Panc1 (cell line): Measurements from ENCODE around the gene PARD3. TPM values are rescaled to one million over a fixed set of nuclear protein-coding genes. Genes with fewer than 3 reads are reported as not detected.
"Not testable (repeated sequence)": the region's sequence is repeated elsewhere in the genome, so short reads cannot be mapped to it uniquely, and the experiment has no call there.

ENCODE experiments used
- ATAC-seq: fragments of 200-7000 bp; cut with Tn5 transposase; 2 replicates; pipeline ENCODE4 v1.9.1; 2020; ENCODE audit warnings: mild to moderate bottlenecking, moderate library complexity
- BruUV-seq: library from RNA; stranded (reverse); fragments of 400-500 nt; replicated peaks from 2 replicates; lab custom pipeline; 2021; lab: Mats Ljungman, UMichigan
- CTCF ChIA-PET: fragments of 300-600 bp; sonication (Branson Sonifier 250); formaldehyde crosslinking; loops from one replicate; lab custom pipeline; 2022; ENCODE audit warnings: antibody characterized with exemption; lab: Charles Lee
- POLR2A ChIA-PET: fragments of 300-600 bp; sonication (Branson Sonifier 250); formaldehyde crosslinking; loops from one replicate; lab custom pipeline; 2022; ENCODE audit warnings: antibody characterized with exemption; lab: Charles Lee
- DNase-seq: peaks from one replicate; pipeline ENCODE4 v3.0.0-alpha.2; 2010; ENCODE audit warnings: low read depth, low spot score
- H3K27ac ChIP-seq: 2 replicates; pipeline ENCODE4 v1.5.1; 2011; ENCODE audit warnings: mild to moderate bottlenecking, low read length, inconsistent platforms
- H3K27me3 ChIP-seq: fragments of 200-500 bp; sonication (Bioruptor generic); 2 replicates; pipeline ENCODE4 v1.6.0; 2014; ENCODE audit warnings: low read length, inconsistent platforms; ENCODE audit not compliant: control insufficient read depth, insufficient read depth
- H3K36me3 ChIP-seq: fragments of 200-500 bp; sonication (Bioruptor generic); 2 replicates; pipeline ENCODE4 v1.5.1; 2014; ENCODE audit warnings: inconsistent platforms, mild to moderate bottlenecking, low read length, moderate library complexity; ENCODE audit not compliant: control insufficient read depth, insufficient read depth
- H3K4me1 ChIP-seq: 2 replicates; pipeline ENCODE4 v1.5.1; 2011; ENCODE audit warnings: inconsistent platforms, mild to moderate bottlenecking, low read length, moderate library complexity; ENCODE audit not compliant: control insufficient read depth, insufficient read depth
- H3K4me3 ChIP-seq, 2 experiments: 2 replicates each; pipeline ENCODE4 v1.5.1; 2011 to 2012; ENCODE audit warnings: low read depth in 2 of 2, low read length in 2 of 2, mild to moderate bottlenecking in 2 of 2, inconsistent platforms in 1 of 2, moderate library complexity in 1 of 2
- H3K9me3 ChIP-seq: fragments of 200-500 bp; sonication (Bioruptor generic); 2 replicates; pipeline ENCODE4 v1.5.1; 2014; ENCODE audit warnings: low read depth, mild to moderate bottlenecking, inconsistent platforms, low read length, moderate library complexity; ENCODE audit not compliant: control insufficient read depth, insufficient read depth
- CTCF ChIP-seq: fragments of 450-650 bp; IDR thresholded peaks from 2 replicates; pipeline ENCODE4 v1.5.1; 2017; ENCODE audit warnings: mild to moderate bottlenecking
- POLR2AphosphoS5 ChIP-seq: IDR thresholded peaks from 2 replicates; pipeline ENCODE4 v1.6.1; 2012; ENCODE audit warnings: mild to moderate bottlenecking, low read depth, low read length, moderate library complexity
- REST ChIP-seq, 2 experiments: IDR thresholded peaks; 2 replicates each; pipeline ENCODE4 v1.6.1; 2011 to 2012; ENCODE audit warnings: low read depth in 2 of 2, control low read depth in 1 of 2, low read length in 1 of 2, mild to moderate bottlenecking in 1 of 2, moderate library complexity in 1 of 2; ENCODE audit not compliant: insufficient read depth in 1 of 2
- SIN3A ChIP-seq: IDR thresholded peaks from 2 replicates; pipeline ENCODE4 v1.6.1; 2012; ENCODE audit warnings: low read depth, mild to moderate bottlenecking, low read length, moderate library complexity, borderline replicate concordance; ENCODE audit not compliant: insufficient read depth
- TCF7L2 ChIP-seq: IDR thresholded peaks from 2 replicates; pipeline ENCODE4 v1.6.1; 2011; ENCODE audit warnings: mild to moderate bottlenecking, low read depth, low read length, inconsistent platforms
- in situ Hi-C: cut with HindIII; loops from 2 replicates; pipeline ENCODE4 v1.10.0; 2016; ENCODE audit warnings: low sequenced_read_pairs, low pct_unique_long_range_greater_than_20kb
- intact Hi-C: fragments of 100-400 bp; cut with micrococcal nuclease; formaldehyde crosslinking; loops from one replicate; pipeline ENCODE4 v1.10.0; 2022; ENCODE audit not compliant: unreplicated experiment
- total RNA-seq: library from RNA; stranded (reverse); gene quantifications from one replicate; pipeline ENCODE4 v1.2.1, GENCODE V29; 2021; ENCODE audit not compliant: unreplicated experiment

The PARD3 gene
- total RNA-seq, 1 experiment from 2014 or later = 29.8 TPM

- H3K36me3 ChIP-seq, H3K27me3 ChIP-seq, POLR2A ChIA-PET, in situ Hi-C loops, CTCF ChIA-PET, H3K4me1 ChIP-seq, H3K4me3 ChIP-seq, intact Hi-C loops, ATAC-seq, H3K27ac ChIP-seq, BruUV-seq, H3K9me3 ChIP-seq, DNase-seq: not testable (repeated sequence)
These were observed 21.5 kb downstream of the PARD3 start for GRCh38 chr10:34793581-34793980.

GRCh38 chr10:34792881-34793280 is 22.2 kb downstream of the PARD3 start:
- intact Hi-C loops (no loop called here), in situ Hi-C loops (no loop called here)
- H3K4me3 ChIP-seq = no peak overlapping the region
- no peak for ATAC-seq
- H3K4me1 ChIP-seq = no peaks in the 10 kb centered on the region
- DNase-seq = no peak
- BruUV-seq = no TSS peak
- H3K36me3 ChIP-seq = no peaks in the 10 kb centered on the region
- POLR2A ChIA-PET = no interaction called here
- CTCF ChIA-PET = no interaction called here
- H3K27ac ChIP-seq = no peak overlapping the region
- no peak for TF ChIP-seq REST (IDR thresholded peaks at IDR 0.05; ENCODE audit: insufficient read depth in 1 of 2, low read depth in 2 of 2, low read length in 1 of 2)
- no peak for TF ChIP-seq TCF7L2
- TF ChIP-seq CTCF = no peak
- no peak for TF ChIP-seq SIN3A
- no peak for TF ChIP-seq POLR2AphosphoS5
- H3K27me3 ChIP-seq = no peaks in the 10 kb centered on the region
- H3K9me3 ChIP-seq = no peaks in the 10 kb centered on the region

GRCh38 chr10:34791947-34792346 is 23.1 kb downstream of the PARD3 start:
- POLR2A ChIA-PET = no interaction called here
- in situ Hi-C loops (no loop called here), intact Hi-C loops (no loop called here)
- Histone ChIP-seq H3K9me3 (no peaks in the 10 kb centered on the region), H3K27ac (no peak overlapping the region), H3K4me1 (no peaks in the 10 kb centered on the region), H3K27me3 (no peaks in the 10 kb centered on the region), H3K4me3 (no peak overlapping the region), H3K36me3 (no peaks in the 10 kb centered on the region)
- ATAC-seq (no peak), DNase-seq (no peak)
- CTCF ChIA-PET = no interaction called here
- no peak for TF ChIP-seq POLR2AphosphoS5
- TF ChIP-seq CTCF = no peak
- TF ChIP-seq TCF7L2 = no peak
- no peak for TF ChIP-seq SIN3A
- TF ChIP-seq REST (IDR thresholded peaks at IDR 0.05; ENCODE audit: insufficient read depth in 1 of 2, low read depth in 2 of 2, low read length in 1 of 2) = no peak
- no TSS peak for BruUV-seq
